ENCODE results near the gene NAPG. TPM values are rescaled to one million over a fixed set of nuclear protein-coding genes. Genes with fewer than 3 reads are reported as not detected.
A peak's percentile ranks its signal among the peaks of the same experiment; 100 is the strongest.

NAPG gene
- total and polyA plus RNA-seq, 10 of the 15 experiments (the other 5 are each of a cell fraction or from before 2014, with no cell fraction given), result 20.5 to 34.8 (median 24.0) TPM

DNA sequence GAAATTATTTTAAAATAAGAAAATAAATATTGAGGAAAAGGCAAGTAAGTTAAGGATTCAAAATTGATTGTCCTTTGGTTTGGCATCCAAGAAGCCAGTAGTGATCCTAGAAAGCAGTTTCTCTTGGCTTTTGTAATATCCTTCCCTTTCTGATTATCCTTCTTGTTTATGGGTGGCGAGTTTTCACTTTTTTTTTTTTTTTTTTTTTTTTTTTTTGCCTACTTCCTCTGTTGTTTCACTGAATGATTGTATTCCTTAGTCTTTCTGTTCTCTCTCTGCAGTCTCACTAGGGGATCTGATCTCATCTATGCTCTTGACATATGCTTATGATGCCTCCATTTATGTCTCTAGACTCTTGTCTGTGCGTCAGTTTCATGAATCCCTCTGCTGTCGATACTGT lies 4.2 kb downstream of the NAPG start:
- Histone ChIP-seq H3K36me3 (ENCODE audit: control insufficient read depth in 2 of 2, insufficient read depth in 2 of 2, low read length in 1 of 2) (peaks cover 0 to 5% of the 10 kb centered on the region in 2 experiments; a peak in 2 of 4 replicates), H2AFZ (ENCODE audit: control insufficient read depth, low read depth, low read length) (no peak overlapping the region), H3K79me2 (ENCODE audit: control insufficient read depth, insufficient read depth, low read length) (peaks cover 61% of the 10 kb centered on the region), H3K4me2 (ENCODE audit: control insufficient read depth, insufficient read depth) (peak overlapping the region; percentile 79), H3K9me3 (replicated peaks; ENCODE audit: control insufficient read depth, insufficient read depth, low read length) (no peaks in the 10 kb centered on the region), H3K4me3 (peak overlapping the region; percentile 40; the same call in 1 of the 2 replicates), H3K27ac (ENCODE audit: control insufficient read depth, insufficient read depth) (peak overlapping the region; percentile 21; the same call in 1 of the 2 replicates), H4K20me1 (ENCODE audit: control insufficient read depth, insufficient read depth) (no peaks in the 10 kb centered on the region), H3K9ac (ENCODE audit: control insufficient read depth, insufficient read depth, low read length) (no peak overlapping the region), H3K4me1 (ENCODE audit: control insufficient read depth, insufficient read depth, low read length) (peaks cover 12% of the 10 kb centered on the region), H3K27me3 (replicated peaks in 1 of 2; ENCODE audit: control insufficient read depth in 2 of 2, insufficient read depth in 2 of 2, low read length in 1 of 2) (no peaks in the 10 kb centered on the region)
- peak; percentile 66 for TF ChIP-seq ZNF384 (IDR thresholded peaks at IDR 0.05; ENCODE audit: borderline replicate concordance, low read depth, low read length)
- no peak for TF ChIP-seq EED (IDR thresholded peaks at IDR 0.05; ENCODE audit: low read depth)
- ChIA-PET RAD21 (ENCODE audit: unreplicated experiment) (no interaction called here), SMC1A (ENCODE audit: uncharacterized antibody, unreplicated experiment) (interaction anchor here (1.1 to 1.3 kb wide), 2 partner anchors 10 to 14 kb away, joined by 3 to 4 read pairs; no protein-coding TSS in a partner anchor), CTCF (interaction anchor here (0.6 to 2.2 kb wide), 4 partner anchors 10 to 624 kb away, joined by 3 to 12 read pairs (median 7); no protein-coding TSS in a partner anchor), POLR2A (no interaction called here)
- FAIRE-seq (no peak), ATAC-seq (no peak), DNase-seq (ENCODE audit: low read depth, low spot score) (no peak)
- no TSS peak for BruUV-seq (replicated peaks)
- WGBS (ENCODE audit: insufficient coverage, insufficient replicate concordance, low lambda C conversion rate, missing lambda C conversion rate), result 0% methylated on average over 3 of the region's 3 CpGs
- intact Hi-C loops (cut with micrococcal nuclease; ENCODE audit: unreplicated experiment), result no loop called here
- in situ Hi-C loops (cut with MboI), result no loop called here

DNA sequence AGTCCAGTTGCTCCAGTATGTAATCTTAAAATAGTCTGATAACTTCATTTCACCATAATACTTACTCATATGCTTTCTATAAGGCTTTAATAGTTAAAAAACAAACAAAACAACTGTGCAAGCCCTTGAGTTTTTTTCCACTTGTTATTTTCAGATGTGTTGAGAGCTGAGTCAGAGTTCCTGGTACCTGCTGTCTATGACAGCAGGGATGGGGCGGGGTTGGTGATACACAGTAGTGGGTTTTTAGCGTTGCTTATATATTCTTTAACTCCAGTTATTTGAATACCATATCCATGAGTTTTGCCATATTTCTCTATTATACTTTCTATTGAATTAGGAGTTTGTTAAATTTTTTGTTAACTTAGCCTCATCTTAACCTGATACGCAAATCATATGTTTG lies 5.0 kb downstream of the NAPG start:
- ChIA-PET POLR2A (no interaction called here), RAD21 (ENCODE audit: unreplicated experiment) (no interaction called here), CTCF (interaction anchor here (0.6 to 2.2 kb wide), 3 partner anchors 30 to 623 kb away, joined by 3 to 12 read pairs (median 4); no protein-coding TSS in a partner anchor), SMC1A (ENCODE audit: uncharacterized antibody, unreplicated experiment) (interaction anchor here (0.9 to 1.4 kb wide), 4 partner anchors 13 to 624 kb away, joined by 3 to 4 read pairs (median 3); no protein-coding TSS in a partner anchor)
- Histone ChIP-seq H3K79me2 (ENCODE audit: control insufficient read depth, insufficient read depth, low read length) (peaks cover 60% of the 10 kb centered on the region), H3K27ac (ENCODE audit: control insufficient read depth, insufficient read depth) (no peak overlapping the region), H3K4me1 (ENCODE audit: control insufficient read depth, insufficient read depth, low read length) (peaks cover 10% of the 10 kb centered on the region), H3K36me3 (ENCODE audit: control insufficient read depth in 2 of 2, insufficient read depth in 2 of 2, low read length in 1 of 2) (peaks cover 0 to 5% of the 10 kb centered on the region in 2 experiments; a peak in 2 of 4 replicates), H3K27me3 (replicated peaks in 1 of 2; ENCODE audit: control insufficient read depth in 2 of 2, insufficient read depth in 2 of 2, low read length in 1 of 2) (no peaks in the 10 kb centered on the region), H2AFZ (ENCODE audit: control insufficient read depth, low read depth, low read length) (no peak overlapping the region), H4K20me1 (ENCODE audit: control insufficient read depth, insufficient read depth) (no peaks in the 10 kb centered on the region), H3K4me2 (ENCODE audit: control insufficient read depth, insufficient read depth) (peak overlapping the region; percentile 79; the same call in 1 of the 2 replicates), H3K9ac (ENCODE audit: control insufficient read depth, insufficient read depth, low read length) (no peak overlapping the region), H3K9me3 (replicated peaks; ENCODE audit: control insufficient read depth, insufficient read depth, low read length) (no peaks in the 10 kb centered on the region), H3K4me3 (no peak overlapping the region)
- in situ Hi-C loops (cut with MboI) (no loop called here), intact Hi-C loops (cut with micrococcal nuclease; ENCODE audit: unreplicated experiment) (no loop called here)
- 50% methylated on average over 3 of the region's 3 CpGs for WGBS (ENCODE audit: insufficient coverage, insufficient replicate concordance, low lambda C conversion rate, missing lambda C conversion rate)
- BruUV-seq (replicated peaks), result no TSS peak
- TF ChIP-seq NFXL1 (IDR thresholded peaks at IDR 0.05; ENCODE audit: borderline replicate concordance), result no peak
- TF ChIP-seq EZH2 (IDR thresholded peaks at IDR 0.05; ENCODE audit: borderline replicate concordance, control insufficient read depth, low read depth, low read length), result no peak
- TF ChIP-seq TARDBP (IDR thresholded peaks at IDR 0.05; ENCODE audit: borderline replicate concordance), result no peak
- no peak for TF ChIP-seq SPI1 (IDR thresholded peaks at IDR 0.05; ENCODE audit: borderline replicate concordance, insufficient read depth, low read depth, low read length)
- TF ChIP-seq, protein P1, sequence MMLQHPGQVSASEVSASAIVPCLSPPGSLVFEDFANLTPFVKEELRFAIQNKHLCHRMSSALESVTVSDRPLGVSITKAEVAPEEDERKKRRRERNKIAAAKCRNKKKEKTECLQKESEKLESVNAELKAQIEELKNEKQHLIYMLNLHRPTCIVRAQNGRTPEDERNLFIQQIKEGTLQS (IDR thresholded peaks at IDR 0.05; ENCODE audit: borderline replicate concordance, extremely low read depth, low read depth, low read length), result no peak
- no peak for TF ChIP-seq PML (IDR thresholded peaks at IDR 0.05; ENCODE audit: low read length)
- no peak for TF ChIP-seq RB1 (IDR thresholded peaks at IDR 0.05; ENCODE audit: borderline replicate concordance)
- TF ChIP-seq NRF1 (conservative IDR thresholded peaks at IDR 0.05; ENCODE audit: low read depth, low read length), result no peak
- TF ChIP-seq BRCA1 (IDR thresholded peaks at IDR 0.05; ENCODE audit: low read depth, low read length), result no peak
- TF ChIP-seq SRF (IDR thresholded peaks at IDR 0.05; ENCODE audit: low read depth in 2 of 2, low read length in 2 of 2), result no peak
- DNase-seq (ENCODE audit: low read depth, low spot score), result no peak
- no peak for FAIRE-seq
- ATAC-seq, result no peak

Measured in GM12878 (cell line).